ENCODE measurements around the gene FNDC3B.
"Not testable (repeated sequence)": the region's sequence is repeated elsewhere in the genome, so short reads cannot be mapped to it uniquely, and the experiment has no call there.

FNDC3B gene

GRCh38 chr3:172354931-172355499, 315.6 kb downstream of the FNDC3B start:
- no peak for DNase-seq

GRCh38 chr3:172355836-172356235, 316.5 kb downstream of the FNDC3B start:
- no peak for DNase-seq

GRCh38 chr3:172356427-172356826, 317.0 kb downstream of the FNDC3B start:
- no peak for DNase-seq

- DNase-seq, result no peak
Observed at GRCh38 chr3:172357850-172358754, 318.7 kb downstream of the FNDC3B start.

GRCh38 chr3:172359231-172359630, 319.9 kb downstream of the FNDC3B start:
- no peak for DNase-seq

- DNase-seq, result no peak
Observed at GRCh38 chr3:172359996-172360395, 320.6 kb downstream of the FNDC3B start.

- no peak for DNase-seq
Observed at GRCh38 chr3:172362583-172362982, 323.2 kb downstream of the FNDC3B start.

- no peak for DNase-seq
Observed at GRCh38 chr3:172364374-172365027, 325.1 kb downstream of the FNDC3B start.

GRCh38 chr3:172365028-172365567, 325.7 kb downstream of the FNDC3B start:
- no peak for DNase-seq

GRCh38 chr3:172367205-172368105, 328.1 kb downstream of the FNDC3B start:
- DNase-seq, result no peak

- DNase-seq, result not testable (repeated sequence)
Observed at GRCh38 chr3:172368556-172368955, 329.2 kb downstream of the FNDC3B start.

- no peak for DNase-seq
Observed at GRCh38 chr3:172369590-172370259, 330.3 kb downstream of the FNDC3B start.

- DNase-seq, result no peak
Observed at GRCh38 chr3:172370419-172370818, 331.0 kb downstream of the FNDC3B start.

GRCh38 chr3:172371544-172371943, 332.2 kb downstream of the FNDC3B start:
- DNase-seq, result no peak

- no peak for DNase-seq
Observed at GRCh38 chr3:172372895-172373294, 333.5 kb downstream of the FNDC3B start.

- no peak for DNase-seq
Observed at GRCh38 chr3:172373912-172374311, 334.5 kb downstream of the FNDC3B start.

GRCh38 chr3:172375206-172375850, 335.9 kb downstream of the FNDC3B start:
- DNase-seq, result no peak

GRCh38 chr3:172376402-172376801, 337.0 kb downstream of the FNDC3B start:
- DNase-seq, result no peak

- no peak for DNase-seq
Observed at GRCh38 chr3:172376881-172377280, 337.5 kb downstream of the FNDC3B start.

GRCh38 chr3:172378439-172378838, 339.1 kb downstream of the FNDC3B start:
- DNase-seq, result no peak

- DNase-seq, result no peak
Observed at GRCh38 chr3:172379372-172379771, 340.0 kb downstream of the FNDC3B start.

Measured in stimulated activated CD4-positive, alpha-beta T cell treated with anti-CD3 and anti-CD28 coated beads, Interleukin-4, amount 100 ng/mL, for 4 hours (primary cell).